SK-N-MC (cell line): ENCODE measurements around the gene PLCD1.

Experiments
- EZH2 ChIP-seq: fragments of 200-600 bp; sonication (generic); IDR thresholded peaks from one replicate; pipeline ENCODE4 v1.6.1; 2017; ENCODE audit warnings: antibody characterized with exemption
- POLR2AphosphoS5 ChIP-seq: IDR thresholded peaks from 2 replicates; pipeline ENCODE4 v1.6.1; 2012; ENCODE audit warnings: mild to moderate bottlenecking, low read depth, low read length, borderline replicate concordance

DNA sequence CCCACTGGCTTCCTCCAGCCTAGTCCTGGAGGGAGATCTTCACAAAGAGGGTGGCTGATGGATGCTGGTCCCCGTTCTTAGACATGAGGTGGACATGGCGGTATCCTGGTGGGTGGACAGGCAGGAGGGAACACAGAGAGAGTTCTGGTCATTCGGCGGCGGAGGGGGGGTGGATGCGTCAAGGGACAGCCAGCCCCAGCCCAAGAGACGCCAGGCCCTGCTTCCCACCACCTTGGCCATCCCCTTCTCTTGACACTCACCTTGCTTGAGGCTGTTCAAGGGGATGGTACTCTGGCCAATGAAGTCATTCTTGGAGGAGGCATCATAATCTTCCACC is 21.7 kb downstream of the PLCD1 start:
- TF ChIP-seq EZH2: no peak
- no peak for TF ChIP-seq POLR2AphosphoS5
